Ectodermal cell (in vitro differentiated cells): ENCODE results near the gene LMLN.
"Not testable (repeated sequence)": the region's sequence is repeated elsewhere in the genome, so short reads cannot be mapped to it uniquely, and the experiment has no call there.

Source experiments
- H3K27ac ChIP-seq: 2 replicates; pipeline ENCODE4 v1.7.0; 2013; ENCODE audit warnings: mild to moderate bottlenecking, low read depth, low read length; ENCODE audit not compliant: insufficient read depth, poor library complexity, severe bottlenecking
- H3K27me3 ChIP-seq: 2 replicates; pipeline ENCODE4 v1.7.0; 2013; ENCODE audit warnings: mild to moderate bottlenecking, low read length; ENCODE audit not compliant: insufficient read depth, control insufficient read depth, poor library complexity, severe bottlenecking
- H3K36me3 ChIP-seq: one replicate; pipeline ENCODE4 v1.7.0; 2013; ENCODE audit warnings: low read length; ENCODE audit not compliant: control insufficient read depth, insufficient read depth
- H3K4me1 ChIP-seq: one replicate; pipeline ENCODE4 v1.7.0; 2013; ENCODE audit warnings: low read length; ENCODE audit not compliant: control insufficient read depth, insufficient read depth
- H3K4me3 ChIP-seq: 2 replicates; pipeline ENCODE4 v1.7.0; 2013; ENCODE audit warnings: low read depth, low read length, control low read depth; ENCODE audit not compliant: insufficient read depth
- H3K9me3 ChIP-seq: 2 replicates; pipeline ENCODE4 v1.7.0; 2013; ENCODE audit warnings: mild to moderate bottlenecking, low read length, moderate library complexity; ENCODE audit not compliant: control insufficient read depth
- WGBS, 2 experiments: methylation state at CpG; one replicate each; pipeline ENCODE4 v1.1.7; 2013; ENCODE audit warnings: missing lambda C conversion rate in 2 of 2; 5-methylcytosine and 5-hydroxymethylcytosine counted together

Gene LMLN

GRCh38 chr3:197956626-197956988 is 3.4 kb upstream of the LMLN start:
- peaks cover 39% of the 10 kb centered on the region for H3K36me3 ChIP-seq
- H3K27ac ChIP-seq = peak overlapping the region; percentile 52
- H3K27me3 ChIP-seq = no peaks in the 10 kb centered on the region
- 88 to 93% methylated on average over 2 of the region's 2 CpGs for WGBS, 2 experiments
- H3K9me3 ChIP-seq = no peaks in the 10 kb centered on the region
- H3K4me1 ChIP-seq = peaks cover 1% of the 10 kb centered on the region
- no peak overlapping the region for H3K4me3 ChIP-seq

GRCh38 chr3:197957790-197958133 is 2.3 kb upstream of the LMLN start:
- H3K9me3 ChIP-seq = no peaks in the 10 kb centered on the region
- no peaks in the 10 kb centered on the region for H3K4me1 ChIP-seq
- no peak overlapping the region for H3K27ac ChIP-seq
- no peak overlapping the region for H3K4me3 ChIP-seq
- H3K27me3 ChIP-seq = no peaks in the 10 kb centered on the region
- peaks cover 36% of the 10 kb centered on the region for H3K36me3 ChIP-seq
- whole genome bisulfite sequencing, 2 experiments = 94 to 96% methylated on average over 5 of the region's 5 CpGs

DNA sequence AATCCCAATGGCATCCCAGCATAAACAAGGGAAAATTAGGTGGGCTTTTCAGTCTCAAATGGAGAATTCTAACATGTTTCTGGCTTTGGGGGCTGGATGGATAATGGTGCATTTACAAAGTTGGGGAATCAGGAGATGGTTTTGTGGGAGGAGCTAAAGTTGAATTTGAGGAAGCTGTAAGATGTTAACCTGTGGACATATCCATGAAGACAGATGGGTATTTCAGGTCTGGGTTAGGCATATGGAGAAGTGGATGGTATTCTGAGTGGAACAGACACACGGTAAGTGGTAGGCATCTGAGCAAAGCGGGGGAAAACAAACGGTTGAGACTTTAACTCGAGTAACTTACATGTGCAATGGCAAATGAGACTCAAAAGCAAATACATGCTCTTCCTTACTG is 1.7 kb upstream of the LMLN start:
- Histone ChIP-seq H3K4me3 (no peak overlapping the region), H3K36me3 (peaks cover 32% of the 10 kb centered on the region), H3K4me1 (no peaks in the 10 kb centered on the region), H3K27me3 (no peaks in the 10 kb centered on the region), H3K9me3 (no peaks in the 10 kb centered on the region), H3K27ac (no peak overlapping the region)
- WGBS, 2 experiments = 95% methylated on average over 4 of the region's 4 CpGs

- not testable (repeated sequence) for H3K4me1 ChIP-seq, H3K27ac ChIP-seq, H3K9me3 ChIP-seq, H3K27me3 ChIP-seq, H3K4me3 ChIP-seq
- peaks cover 27% of the 10 kb centered on the region for H3K36me3 ChIP-seq
- WGBS, 2 experiments = 90 to 93% methylated on average over 19 of the region's 19 CpGs
Observed at GRCh38 chr3:197958848-197959247, 1.2 kb upstream of the LMLN start.

- WGBS, 2 experiments = 71 to 79% methylated on average over 5 to 6 of the region's 6 CpGs
- H3K4me3 ChIP-seq = peak overlapping the region; percentile 65
- H3K27ac ChIP-seq = no peak overlapping the region
- peaks cover 21% of the 10 kb centered on the region for H3K36me3 ChIP-seq
- no peaks in the 10 kb centered on the region for H3K4me1 ChIP-seq
- H3K27me3 ChIP-seq = no peaks in the 10 kb centered on the region
- no peaks in the 10 kb centered on the region for H3K9me3 ChIP-seq
Observed at GRCh38 chr3:197959500-197959890, 522 bp upstream of the LMLN start.

GRCh38 chr3:197960694-197961581 is 921 bp downstream of the LMLN start:
- no peak overlapping the region for H3K27ac ChIP-seq

DNA sequence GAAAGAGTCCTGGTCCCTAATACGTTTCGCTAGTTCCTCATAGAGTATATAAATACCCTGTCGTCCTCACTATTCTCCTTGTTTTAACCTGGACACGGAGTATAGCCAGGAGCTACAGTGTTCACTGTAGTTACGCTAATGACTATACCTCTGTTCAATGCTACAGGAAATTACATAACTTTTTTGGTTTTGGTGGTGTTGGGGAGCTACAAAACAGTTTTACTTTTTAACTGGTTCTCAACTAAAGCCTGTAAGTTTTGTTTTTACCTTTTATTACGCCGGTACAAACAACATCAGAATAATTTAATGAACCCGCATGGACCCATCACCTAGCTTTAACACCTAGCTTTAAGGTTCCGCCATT is 1.5 kb downstream of the LMLN start:
- 92 to 93% methylated on average over 9 of the region's 9 CpGs for WGBS, 2 experiments
- Histone ChIP-seq H3K27ac (no peak overlapping the region), H3K4me3 (no peak overlapping the region), H3K4me1 (no peaks in the 10 kb centered on the region), H3K36me3 (peaks cover under 1% of the 10 kb centered on the region), H3K9me3 (no peaks in the 10 kb centered on the region), H3K27me3 (no peaks in the 10 kb centered on the region)

More at GRCh38 chr3:197960694-197961581, 921 bp downstream of the LMLN start:
- WGBS, 2 experiments = 37 to 38% methylated on average over 23 of the region's 23 CpGs
- H3K36me3 ChIP-seq = peaks cover 7% of the 10 kb centered on the region
- H3K9me3 ChIP-seq = no peaks in the 10 kb centered on the region
- H3K4me3 ChIP-seq = peak overlapping the region; percentile 65
- no peaks in the 10 kb centered on the region for H3K4me1 ChIP-seq
- no peaks in the 10 kb centered on the region for H3K27me3 ChIP-seq

DNA sequence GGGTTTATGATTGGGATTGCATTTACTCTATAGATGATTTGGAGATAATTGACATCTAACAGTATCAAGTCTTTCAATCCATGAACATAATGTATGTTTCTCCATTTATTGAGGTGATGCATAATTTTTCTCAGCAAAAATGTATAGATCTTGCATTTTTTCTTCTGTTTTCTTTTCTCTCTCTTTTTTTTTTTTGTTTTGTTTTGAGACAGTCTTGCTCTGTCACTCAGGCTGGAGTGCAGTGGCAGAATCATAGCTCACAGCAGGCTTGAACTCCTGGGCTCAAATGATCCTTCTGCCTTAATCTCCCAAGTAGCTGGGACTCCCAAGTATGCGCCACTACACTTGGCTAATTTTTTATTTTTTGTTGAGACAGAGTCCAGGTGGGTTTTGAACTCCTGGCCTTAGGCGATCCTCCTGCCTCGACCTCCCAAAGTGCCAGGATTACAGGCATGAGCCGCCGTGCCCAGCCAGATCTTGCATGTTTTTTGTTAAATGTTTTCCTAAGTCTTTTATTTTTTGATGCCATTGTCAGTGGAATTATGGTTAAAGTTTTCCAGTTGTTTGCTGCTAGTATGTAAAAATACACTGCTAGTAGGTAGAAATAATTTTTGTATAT is 3.1 kb downstream of the LMLN start:
- 91 to 92% methylated on average over 5 of the region's 5 CpGs for WGBS, 2 experiments
- Histone ChIP-seq H3K36me3 (no peaks in the 10 kb centered on the region), H3K27me3 (no peaks in the 10 kb centered on the region), H3K4me1 (no peaks in the 10 kb centered on the region), H3K4me3 (no peak overlapping the region), H3K27ac (no peak overlapping the region), H3K9me3 (no peaks in the 10 kb centered on the region)

DNA sequence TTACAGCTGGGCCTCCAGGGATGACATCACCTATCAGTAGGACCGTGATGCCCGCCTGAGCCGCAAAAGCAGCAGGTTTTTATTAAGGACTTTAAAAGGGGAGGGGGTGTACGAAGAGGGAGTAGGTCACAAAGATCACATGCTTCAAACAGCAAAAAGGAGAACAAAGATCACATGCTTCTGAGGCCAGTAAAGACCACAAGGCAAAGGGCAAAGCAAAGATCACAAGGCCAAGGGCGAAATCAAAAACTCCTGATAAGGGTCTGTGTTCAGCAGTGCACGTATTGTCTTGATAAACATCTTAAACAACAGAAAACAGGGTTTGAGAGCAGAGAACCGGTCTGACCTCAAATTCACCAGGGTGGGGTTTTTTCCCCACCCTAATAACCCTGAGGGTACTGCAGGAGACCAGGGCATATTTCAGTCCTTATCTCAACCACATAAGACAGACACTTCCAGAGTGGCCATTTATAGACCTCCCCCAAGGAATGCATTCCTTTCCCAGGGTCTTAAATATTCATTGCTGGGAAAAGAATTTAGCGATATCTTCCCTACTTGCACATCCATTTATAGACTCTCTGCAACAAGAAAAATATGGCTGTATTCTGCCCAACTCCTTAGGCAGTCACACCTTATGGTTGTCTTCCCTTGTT is 7.4 kb downstream of the LMLN start:
- H3K36me3 ChIP-seq, H3K9me3 ChIP-seq, H3K27ac ChIP-seq, H3K4me3 ChIP-seq, H3K27me3 ChIP-seq, H3K4me1 ChIP-seq: not testable (repeated sequence)
- 93 to 95% methylated on average over 8 of the region's 8 CpGs for WGBS, 2 experiments

DNA sequence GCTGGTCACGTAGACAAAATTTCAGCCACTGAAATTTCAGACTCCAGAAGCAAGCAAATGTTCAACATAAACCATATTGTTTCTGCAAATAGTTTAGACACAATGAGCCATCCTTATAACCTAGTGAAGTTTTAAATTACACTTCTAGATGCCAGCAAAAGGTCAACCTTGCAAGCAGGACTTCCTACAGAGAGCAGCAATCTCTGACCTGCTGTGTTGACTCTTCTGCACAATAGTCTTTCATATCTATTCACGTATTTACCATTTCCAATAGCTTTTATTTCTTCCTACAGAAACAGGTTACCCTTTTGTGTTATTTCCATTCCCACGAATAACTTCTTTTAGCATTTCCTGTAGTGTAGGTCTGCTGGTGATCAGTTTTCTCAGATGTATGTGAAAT is 10.6 kb downstream of the LMLN start:
- no peaks in the 10 kb centered on the region for H3K36me3 ChIP-seq
- 77 to 88% methylated on average over 3 of the region's 3 CpGs for WGBS, 2 experiments
- no peaks in the 10 kb centered on the region for H3K4me1 ChIP-seq
- no peak overlapping the region for H3K27ac ChIP-seq
- no peaks in the 10 kb centered on the region for H3K9me3 ChIP-seq
- H3K4me3 ChIP-seq = no peak overlapping the region
- H3K27me3 ChIP-seq = no peaks in the 10 kb centered on the region
